ENCODE measurements around the gene SLC29A3. TPM values are rescaled to one million over a fixed set of nuclear protein-coding genes. Genes with fewer than 3 reads are reported as not detected.
A peak's percentile ranks its signal among the peaks of the same experiment; 100 is the strongest.

SLC29A3 gene
- polyA plus RNA-seq, 3 donors: 9.7 to 28.4 (median 16.6) TPM

GRCh38 chr10:71331736-71332135 lies 12.7 kb downstream of the SLC29A3 start:
- Mint-ChIP-seq H3K27ac (no peak overlapping the region), H3K27me3 (ENCODE audit: low read depth in 3 of 3) (peaks cover 0 to 5% (median 4%) of the 10 kb centered on the region in 3 donors), H3K9me3 (no peaks in the 10 kb centered on the region), H3K4me1 (peaks cover 26% of the 10 kb centered on the region), H3K4me3 (no peak overlapping the region), H3K36me3 (peaks cover 69 to 74% of the 10 kb centered on the region in 2 donors)
- Histone ChIP-seq H3K27ac (ENCODE audit: low read depth in 1 of 2, low read length in 2 of 2) (no peak overlapping the region), H3K36me3 (replicated peaks in 1 of 2; ENCODE audit: control insufficient read depth in 1 of 2, insufficient read depth in 2 of 2, low read length in 2 of 2) (peaks cover 38 to 79% of the 10 kb centered on the region in 2 donors), H3K9me3 (replicated peaks in 1 of 2; ENCODE audit: control insufficient read depth in 1 of 2, insufficient read depth in 1 of 2, low read length in 2 of 2) (no peaks in the 10 kb centered on the region), H3K79me2 (ENCODE audit: insufficient read depth, low read length) (peaks cover 22% of the 10 kb centered on the region), H3K4me1 (ENCODE audit: control insufficient read depth in 1 of 2, insufficient read depth in 2 of 2, low read length in 2 of 2) (peaks cover 22 to 28% of the 10 kb centered on the region in 2 donors), H3K4me3 (replicated peaks in 1 of 3; ENCODE audit: low read depth in 2 of 3, low read length in 3 of 3) (no peak overlapping the region), H3K9ac (ENCODE audit: insufficient read depth, low read length, poor library complexity, severe bottlenecking) (no peak overlapping the region), H4K20me1 (ENCODE audit: insufficient read depth, low read length) (peaks cover 57% of the 10 kb centered on the region), H3K27me3 (ENCODE audit: control insufficient read depth in 2 of 2, insufficient read depth in 2 of 2, low read length in 2 of 2) (no peaks in the 10 kb centered on the region), H2AFZ (ENCODE audit: insufficient read depth, low read depth, low read length, poor library complexity, severe bottlenecking) (no peak overlapping the region), H3K4me2 (replicated peaks; ENCODE audit: extremely low read depth, low read length, poor library complexity, severe bottlenecking) (no peak overlapping the region)
- 81% methylated on average over 4 of the region's 4 CpGs for WGBS (ENCODE audit: insufficient coverage)
- TF ChIP-seq CTCF (IDR thresholded peaks at IDR 0.05): no peak
- intact Hi-C loops (cut with micrococcal nuclease): no loop called here
- DNase-seq: no peak

DNA sequence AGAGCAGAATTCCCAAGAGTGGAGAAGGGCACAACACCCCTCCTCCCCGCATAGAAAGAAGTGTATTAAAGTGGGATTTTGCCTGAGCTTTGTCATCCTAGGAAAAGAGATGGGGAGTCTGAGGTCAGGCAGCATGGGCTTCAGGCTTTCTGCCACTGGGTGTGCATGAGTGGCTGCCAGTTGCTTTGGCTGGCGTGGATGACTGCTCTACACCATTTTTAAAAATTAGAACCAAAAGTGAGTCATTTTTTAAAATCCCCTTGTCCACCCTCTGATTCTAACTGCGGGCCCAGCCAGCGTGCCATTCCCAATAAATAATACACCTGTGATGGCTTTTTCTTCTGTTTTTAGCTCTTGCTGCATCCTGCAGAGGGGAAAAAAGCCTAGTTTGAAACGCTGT lies 13.4 kb downstream of the SLC29A3 start:
- Mint-ChIP-seq H3K4me1 (peaks cover 26% of the 10 kb centered on the region), H3K4me3 (no peak overlapping the region), H3K9me3 (no peaks in the 10 kb centered on the region), H3K27me3 (ENCODE audit: low read depth in 3 of 3) (peaks cover 0 to 5% (median 4%) of the 10 kb centered on the region in 3 donors), H3K36me3 (peaks cover 66 to 72% of the 10 kb centered on the region in 2 donors), H3K27ac (peak overlapping the region in 4 of 7 donors; percentile 18 to 78 (median 30))
- Histone ChIP-seq H3K4me1 (ENCODE audit: control insufficient read depth in 1 of 2, insufficient read depth in 2 of 2, low read length in 2 of 2) (peaks cover 22 to 28% of the 10 kb centered on the region in 2 donors), H3K9me3 (replicated peaks in 1 of 2; ENCODE audit: control insufficient read depth in 1 of 2, insufficient read depth in 1 of 2, low read length in 2 of 2) (no peaks in the 10 kb centered on the region), H3K27ac (ENCODE audit: low read depth in 1 of 2, low read length in 2 of 2) (peak overlapping the region; percentile 64 to 68), H3K27me3 (ENCODE audit: control insufficient read depth in 2 of 2, insufficient read depth in 2 of 2, low read length in 2 of 2) (no peaks in the 10 kb centered on the region), H2AFZ (ENCODE audit: insufficient read depth, low read depth, low read length, poor library complexity, severe bottlenecking) (no peak overlapping the region), H3K36me3 (replicated peaks in 1 of 2; ENCODE audit: control insufficient read depth in 1 of 2, insufficient read depth in 2 of 2, low read length in 2 of 2) (peaks cover 34 to 79% of the 10 kb centered on the region in 2 donors), H4K20me1 (ENCODE audit: insufficient read depth, low read length) (peaks cover 55% of the 10 kb centered on the region), H3K4me2 (replicated peaks; ENCODE audit: extremely low read depth, low read length, poor library complexity, severe bottlenecking) (no peak overlapping the region), H3K4me3 (replicated peaks in 1 of 3; ENCODE audit: low read depth in 2 of 3, low read length in 3 of 3) (no peak overlapping the region), H3K9ac (ENCODE audit: insufficient read depth, low read length, poor library complexity, severe bottlenecking) (no peak overlapping the region), H3K79me2 (ENCODE audit: insufficient read depth, low read length) (peaks cover 23% of the 10 kb centered on the region)
- 84% methylated on average over 3 of the region's 5 CpGs for WGBS (ENCODE audit: insufficient coverage)
- TF ChIP-seq CTCF (IDR thresholded peaks at IDR 0.05): no peak
- intact Hi-C loops (cut with micrococcal nuclease): no loop called here
- DNase-seq: no peak

Data from CD14-positive monocyte (primary cell).